Stimulated activated CD8-positive, alpha-beta memory T cell treated with anti-CD3 and anti-CD28 coated beads, Interleukin-7, amount 100 ng/mL, for 1 hour (primary cell): ENCODE measurements around the gene CFAP97.
A peak's percentile ranks its signal among the peaks of the same experiment; 100 is the strongest.
"Not testable (repeated sequence)": the region's sequence is repeated elsewhere in the genome, so short reads cannot be mapped to it uniquely, and the experiment has no call there.

Source experiments
- DNase-seq, 2 donors: peaks; one replicate each; pipeline ENCODE4 v3.0.0-alpha.2; 2020; ENCODE audit warnings: low read depth in 2 of 2

The CFAP97 gene

GRCh38 chr4:185203486-185204237 lies at the start of gene CFAP97:
Gene CFAP97, minus strand, starts transcription at chr4:185204000. Its CDS starts 12,804 bp downstream, at chr4:185191196.
- peak; percentile 54 to 60 for DNase-seq

- no peak for DNase-seq
Measured at GRCh38 chr4:185249105-185249504, 45.3 kb upstream of the CFAP97 start.

GRCh38 chr4:185248393-185249039 lies 44.7 kb upstream of the CFAP97 start:
- no peak for DNase-seq

GRCh38 chr4:185247151-185247550 lies 43.4 kb upstream of the CFAP97 start:
- DNase-seq: no peak

- no peak for DNase-seq
Measured at GRCh38 chr4:185246453-185246852, 42.7 kb upstream of the CFAP97 start.

- no peak for DNase-seq
Measured at GRCh38 chr4:185244763-185245162, 41.0 kb upstream of the CFAP97 start.

GRCh38 chr4:185243879-185244278 lies 40.1 kb upstream of the CFAP97 start:
- DNase-seq: no peak

GRCh38 chr4:185242749-185243533 lies 39.1 kb upstream of the CFAP97 start:
- DNase-seq: no peak

- DNase-seq: not testable (repeated sequence)
Measured at GRCh38 chr4:185240486-185240885, 36.7 kb upstream of the CFAP97 start.

GRCh38 chr4:185238750-185239149 lies 35.0 kb upstream of the CFAP97 start:
- DNase-seq: no peak

GRCh38 chr4:185238215-185238681 lies 34.4 kb upstream of the CFAP97 start:
- DNase-seq: no peak

- DNase-seq: no peak
Measured at GRCh38 chr4:185237175-185237574, 33.4 kb upstream of the CFAP97 start.

- no peak for DNase-seq
Measured at GRCh38 chr4:185235843-185236503, 32.2 kb upstream of the CFAP97 start.

GRCh38 chr4:185235119-185235842 lies 31.5 kb upstream of the CFAP97 start:
- DNase-seq: no peak

GRCh38 chr4:185232370-185232769 lies 28.6 kb upstream of the CFAP97 start:
- DNase-seq: no peak

- no peak for DNase-seq
Measured at GRCh38 chr4:185229021-185229818, 25.4 kb upstream of the CFAP97 start.

- DNase-seq: no peak
Measured at GRCh38 chr4:185227713-185228278, 24.0 kb upstream of the CFAP97 start.

- no peak for DNase-seq
Measured at GRCh38 chr4:185227131-185227551, 23.3 kb upstream of the CFAP97 start.

- no peak for DNase-seq
Measured at GRCh38 chr4:185225940-185226339, 22.1 kb upstream of the CFAP97 start.

- no peak for DNase-seq
Measured at GRCh38 chr4:185224597-185224996, 20.8 kb upstream of the CFAP97 start.
